ENCODE data around the gene CNTNAP2.

Gene CNTNAP2

GRCh38 chr7:148256433-148256832, 2139.8 kb downstream of the CNTNAP2 start:
- H3K4me2 ChIP-seq, result no peak overlapping the region

GRCh38 chr7:148260599-148260998, 2144.0 kb downstream of the CNTNAP2 start:
- Histone ChIP-seq H3K4me1 (ENCODE audit: low read depth, poor library complexity, severe bottlenecking) (peaks cover 8% of the 10 kb centered on the region), H3K79me2 (ENCODE audit: insufficient read depth, low read depth) (no peaks in the 10 kb centered on the region), H2AFZ (ENCODE audit: low read depth) (no peak overlapping the region), H4K20me1 (ENCODE audit: insufficient read depth) (no peaks in the 10 kb centered on the region), H3K27me3 (ENCODE audit: insufficient read depth, low read depth) (no peaks in the 10 kb centered on the region), H3K9ac (no peak overlapping the region), H3K36me3 (ENCODE audit: insufficient read depth) (no peaks in the 10 kb centered on the region), H3K4me2 (no peak overlapping the region), H3K27ac (no peak overlapping the region), H3K4me3 (IDR thresholded peaks at IDR 0.05; ENCODE audit: insufficient read depth, low read depth, low read length) (no peak overlapping the region)
- TF ChIP-seq, protein P1, sequence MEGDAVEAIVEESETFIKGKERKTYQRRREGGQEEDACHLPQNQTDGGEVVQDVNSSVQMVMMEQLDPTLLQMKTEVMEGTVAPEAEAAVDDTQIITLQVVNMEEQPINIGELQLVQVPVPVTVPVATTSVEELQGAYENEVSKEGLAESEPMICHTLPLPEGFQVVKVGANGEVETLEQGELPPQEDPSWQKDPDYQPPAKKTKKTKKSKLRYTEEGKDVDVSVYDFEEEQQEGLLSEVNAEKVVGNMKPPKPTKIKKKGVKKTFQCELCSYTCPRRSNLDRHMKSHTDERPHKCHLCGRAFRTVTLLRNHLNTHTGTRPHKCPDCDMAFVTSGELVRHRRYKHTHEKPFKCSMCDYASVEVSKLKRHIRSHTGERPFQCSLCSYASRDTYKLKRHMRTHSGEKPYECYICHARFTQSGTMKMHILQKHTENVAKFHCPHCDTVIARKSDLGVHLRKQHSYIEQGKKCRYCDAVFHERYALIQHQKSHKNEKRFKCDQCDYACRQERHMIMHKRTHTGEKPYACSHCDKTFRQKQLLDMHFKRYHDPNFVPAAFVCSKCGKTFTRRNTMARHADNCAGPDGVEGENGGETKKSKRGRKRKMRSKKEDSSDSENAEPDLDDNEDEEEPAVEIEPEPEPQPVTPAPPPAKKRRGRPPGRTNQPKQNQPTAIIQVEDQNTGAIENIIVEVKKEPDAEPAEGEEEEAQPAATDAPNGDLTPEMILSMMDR (conservative IDR thresholded peaks at IDR 0.05; ENCODE audit: low read depth, low read length), result no peak

More at GRCh38 chr7:148256433-148256832, 2139.8 kb downstream of the CNTNAP2 start:
- Histone ChIP-seq H3K4me1 (ENCODE audit: low read depth, poor library complexity, severe bottlenecking) (no peaks in the 10 kb centered on the region), H3K79me2 (ENCODE audit: insufficient read depth, low read depth) (no peaks in the 10 kb centered on the region), H3K27me3 (ENCODE audit: insufficient read depth, low read depth) (no peaks in the 10 kb centered on the region), H3K9ac (no peak overlapping the region), H2AFZ (ENCODE audit: low read depth) (no peak overlapping the region), H3K36me3 (ENCODE audit: insufficient read depth) (no peaks in the 10 kb centered on the region), H3K27ac (no peak overlapping the region), H3K4me3 (IDR thresholded peaks at IDR 0.05; ENCODE audit: insufficient read depth, low read depth, low read length) (no peak overlapping the region), H4K20me1 (ENCODE audit: insufficient read depth) (no peaks in the 10 kb centered on the region)
- TF ChIP-seq, protein P1 (conservative IDR thresholded peaks at IDR 0.05; ENCODE audit: low read depth, low read length), result no peak

- H3K27ac ChIP-seq, result no peak overlapping the region
- TF ChIP-seq, protein P1 (conservative IDR thresholded peaks at IDR 0.05; ENCODE audit: low read depth, low read length), result no peak
- H3K9ac ChIP-seq, result no peak overlapping the region
- no peaks in the 10 kb centered on the region for H3K79me2 ChIP-seq (ENCODE audit: insufficient read depth, low read depth)
- H3K4me1 ChIP-seq (ENCODE audit: low read depth, poor library complexity, severe bottlenecking), result peaks cover 8% of the 10 kb centered on the region
- H3K36me3 ChIP-seq (ENCODE audit: insufficient read depth), result no peaks in the 10 kb centered on the region
- H2AFZ ChIP-seq (ENCODE audit: low read depth), result no peak overlapping the region
- no peak overlapping the region for H3K4me3 ChIP-seq (IDR thresholded peaks at IDR 0.05; ENCODE audit: insufficient read depth, low read depth, low read length)
- H4K20me1 ChIP-seq (ENCODE audit: insufficient read depth), result no peaks in the 10 kb centered on the region
- no peak overlapping the region for H3K4me2 ChIP-seq
- H3K27me3 ChIP-seq (ENCODE audit: insufficient read depth, low read depth), result no peaks in the 10 kb centered on the region
Observed at GRCh38 chr7:148261523-148261922, 2144.9 kb downstream of the CNTNAP2 start.

GRCh38 chr7:148261996-148262688, 2145.5 kb downstream of the CNTNAP2 start:
- no peak overlapping the region for H3K4me3 ChIP-seq (IDR thresholded peaks at IDR 0.05; ENCODE audit: insufficient read depth, low read depth, low read length)
- TF ChIP-seq, protein P1 (conservative IDR thresholded peaks at IDR 0.05; ENCODE audit: low read depth, low read length), result no peak

More at GRCh38 chr7:148261996-148262688, 2145.5 kb downstream of the CNTNAP2 start:
- H3K4me2 ChIP-seq, result peak overlapping the region; percentile 85
- no peaks in the 10 kb centered on the region for H3K36me3 ChIP-seq (ENCODE audit: insufficient read depth)
- H3K9ac ChIP-seq, result no peak overlapping the region
- no peak overlapping the region for H3K27ac ChIP-seq
- H3K27me3 ChIP-seq (ENCODE audit: insufficient read depth, low read depth), result no peaks in the 10 kb centered on the region
- no peaks in the 10 kb centered on the region for H3K79me2 ChIP-seq (ENCODE audit: insufficient read depth, low read depth)
- peak overlapping the region; percentile 78 for H2AFZ ChIP-seq (ENCODE audit: low read depth)
- H4K20me1 ChIP-seq (ENCODE audit: insufficient read depth), result no peaks in the 10 kb centered on the region
- H3K4me1 ChIP-seq (ENCODE audit: low read depth, poor library complexity, severe bottlenecking), result peaks cover 8% of the 10 kb centered on the region

Measured in KMS-11 (cell line).